Activated CD8-positive, alpha-beta memory T cell treated with anti-CD3 and anti-CD28 coated beads for 1 hour (primary cell): ENCODE measurements around the gene ZNF208.
"Not testable (repeated sequence)": the region's sequence is repeated elsewhere in the genome, so short reads cannot be mapped to it uniquely, and the experiment has no call there.

Experiments used
- DNase-seq, 2 donors: peaks; one replicate each; pipeline ENCODE4 v3.0.0-alpha.2; 2020; ENCODE audit warnings: low read depth in 1 of 2; ENCODE audit errors: extremely low read depth in 1 of 2

ZNF208 gene

GRCh38 chr19:22010437-22011143, at the start of gene ZNF208:
Gene ZNF208 (minus strand): TSS chr19:22010943. CDS start chr19:22010794, 149 bp downstream.
- DNase-seq, result not testable (repeated sequence)

GRCh38 chr19:22052644-22053013, 41.9 kb upstream of the ZNF208 start:
- peak in 1 of 2 donors; percentile 1 for DNase-seq

- DNase-seq, result not testable (repeated sequence)
These were observed 30.4 kb upstream of the ZNF208 start for GRCh38 chr19:22041151-22041550.

GRCh38 chr19:22030680-22031079, 19.9 kb upstream of the ZNF208 start:
- DNase-seq, result no peak

- no peak for DNase-seq
These were observed 15.9 kb upstream of the ZNF208 start for GRCh38 chr19:22026687-22027086.

- DNase-seq, result not testable (repeated sequence)
These were observed 14.8 kb upstream of the ZNF208 start for GRCh38 chr19:22025539-22025938.

- DNase-seq, result no peak
These were observed 40.3 kb downstream of the ZNF208 start for GRCh38 chr19:21970466-21970865.

- DNase-seq, result no peak
These were observed 63.0 kb downstream of the ZNF208 start for GRCh38 chr19:21947775-21948174.

GRCh38 chr19:21940684-21941083, 70.1 kb downstream of the ZNF208 start:
- no peak for DNase-seq

- no peak for DNase-seq
These were observed 76.2 kb downstream of the ZNF208 start for GRCh38 chr19:21934593-21934992.

- no peak for DNase-seq
These were observed 76.6 kb downstream of the ZNF208 start for GRCh38 chr19:21934131-21934530.

GRCh38 chr19:21922276-21922675, 88.5 kb downstream of the ZNF208 start:
- no peak for DNase-seq

GRCh38 chr19:21921691-21922180, 89.0 kb downstream of the ZNF208 start:
- no peak for DNase-seq

- no peak for DNase-seq
These were observed 95.3 kb downstream of the ZNF208 start for GRCh38 chr19:21915411-21915810.

GRCh38 chr19:21912654-21913053, 98.1 kb downstream of the ZNF208 start:
- no peak for DNase-seq

GRCh38 chr19:21910318-21910717, 100.4 kb downstream of the ZNF208 start:
- DNase-seq, result no peak

- no peak for DNase-seq
These were observed 102.7 kb downstream of the ZNF208 start for GRCh38 chr19:21908066-21908465.

- DNase-seq, result no peak
These were observed 103.2 kb downstream of the ZNF208 start for GRCh38 chr19:21907516-21907915.

- DNase-seq, result no peak
These were observed 108.2 kb downstream of the ZNF208 start for GRCh38 chr19:21902571-21902970.

- no peak for DNase-seq
These were observed 108.9 kb downstream of the ZNF208 start for GRCh38 chr19:21901861-21902260.

- no peak for DNase-seq
These were observed 110.3 kb downstream of the ZNF208 start for GRCh38 chr19:21900401-21900800.

GRCh38 chr19:21891086-21891485, 119.7 kb downstream of the ZNF208 start:
- DNase-seq, result no peak

GRCh38 chr19:21890017-21890416, 120.7 kb downstream of the ZNF208 start:
- DNase-seq, result not testable (repeated sequence)
